LoVo (cell line): ENCODE data around the gene TMEM223.
"Not testable (repeated sequence)": the region's sequence is repeated elsewhere in the genome, so short reads cannot be mapped to it uniquely, and the experiment has no call there.

ENCODE experiments used
- DNase-seq: peaks from one replicate; pipeline ENCODE4 v3.0.0-alpha.2; 2016; ENCODE audit warnings: low spot score

TMEM223 gene

DNA sequence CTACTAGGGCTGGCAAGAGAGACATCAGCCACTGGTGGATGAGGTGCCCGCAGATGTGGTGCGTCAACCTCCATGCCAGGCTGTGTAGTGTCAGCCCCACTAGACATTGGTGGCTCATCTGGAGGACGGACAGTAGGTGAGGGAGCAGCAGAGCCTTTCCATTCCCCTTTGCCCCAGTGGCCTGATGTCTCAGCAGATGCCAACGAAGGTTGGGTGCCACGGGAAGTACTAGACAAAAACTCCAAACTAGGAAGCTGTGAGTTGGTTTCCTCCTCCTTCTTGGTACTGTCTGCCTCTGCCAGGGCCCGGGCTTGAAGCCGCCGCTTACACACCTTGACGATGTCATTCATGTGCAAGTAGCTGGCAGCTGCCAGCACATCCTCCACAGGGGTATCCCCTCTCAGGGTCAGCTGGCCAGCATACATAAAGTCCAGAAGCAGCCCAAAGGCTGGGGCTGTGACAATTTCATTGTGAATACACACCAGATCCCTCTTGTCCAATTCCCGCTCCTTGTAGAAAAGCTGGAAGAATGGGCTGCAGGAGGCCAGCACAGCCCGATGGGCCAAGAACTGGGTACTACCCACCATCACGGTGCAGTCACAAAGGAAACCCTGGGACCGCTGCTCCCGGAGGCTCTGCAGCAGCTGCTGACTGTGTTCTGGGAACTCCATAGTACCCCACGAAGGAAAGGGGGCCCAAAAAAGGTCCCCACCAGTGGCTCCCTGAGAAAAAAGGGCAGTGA, 38.6 kb downstream of the TMEM223 start:
- DNase-seq: no peak

DNA sequence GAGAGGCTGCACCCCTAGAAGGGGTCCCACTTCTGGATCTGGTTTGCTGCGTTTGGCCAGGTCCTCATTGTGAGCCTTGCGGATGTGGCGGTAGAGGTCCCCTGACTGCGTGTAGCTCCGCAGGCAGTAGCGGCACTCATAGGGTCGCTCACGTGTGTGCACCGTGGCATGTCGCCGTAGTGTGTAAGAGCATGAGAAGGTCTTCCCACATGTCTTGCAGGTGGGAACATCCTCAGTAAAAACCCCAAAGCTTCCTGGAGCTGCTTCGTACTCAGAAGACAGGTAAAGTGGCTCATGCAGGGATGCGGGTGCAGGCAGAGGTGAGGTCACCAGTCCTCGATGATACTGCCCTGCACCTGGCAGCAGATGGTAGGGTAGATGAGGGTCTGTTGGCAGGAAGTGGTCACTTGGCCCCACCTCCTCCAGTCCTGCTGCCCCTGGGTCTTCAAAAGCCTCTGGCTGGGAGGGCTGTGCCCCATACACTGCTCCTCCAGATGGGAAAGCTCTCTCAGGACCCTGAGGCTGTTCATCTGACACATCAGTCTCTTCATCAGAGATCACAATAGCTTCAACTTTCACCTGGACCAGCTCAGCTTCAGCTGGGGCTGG, 39.5 kb downstream of the TMEM223 start:
- no peak for DNase-seq

DNA sequence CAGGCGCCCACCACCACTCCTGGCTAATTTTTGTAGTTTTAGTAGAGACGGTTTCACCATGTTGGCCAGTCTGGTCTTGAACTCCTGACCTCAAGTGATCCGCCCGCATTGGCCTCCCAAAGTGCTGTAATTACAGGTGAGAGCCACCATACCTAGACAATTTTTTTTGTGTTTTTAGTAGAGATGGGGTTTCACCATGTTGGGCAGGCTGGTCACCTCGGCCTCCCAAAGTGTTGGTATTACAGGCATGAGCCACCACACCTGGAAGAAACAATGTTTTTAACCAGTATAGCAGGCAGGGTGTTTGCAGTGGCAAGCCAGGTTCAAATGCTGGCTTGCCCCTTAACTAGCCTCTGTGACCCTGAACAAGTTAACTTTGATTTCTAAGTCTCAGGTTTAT, 41.9 kb downstream of the TMEM223 start:
- DNase-seq: not testable (repeated sequence)

DNA sequence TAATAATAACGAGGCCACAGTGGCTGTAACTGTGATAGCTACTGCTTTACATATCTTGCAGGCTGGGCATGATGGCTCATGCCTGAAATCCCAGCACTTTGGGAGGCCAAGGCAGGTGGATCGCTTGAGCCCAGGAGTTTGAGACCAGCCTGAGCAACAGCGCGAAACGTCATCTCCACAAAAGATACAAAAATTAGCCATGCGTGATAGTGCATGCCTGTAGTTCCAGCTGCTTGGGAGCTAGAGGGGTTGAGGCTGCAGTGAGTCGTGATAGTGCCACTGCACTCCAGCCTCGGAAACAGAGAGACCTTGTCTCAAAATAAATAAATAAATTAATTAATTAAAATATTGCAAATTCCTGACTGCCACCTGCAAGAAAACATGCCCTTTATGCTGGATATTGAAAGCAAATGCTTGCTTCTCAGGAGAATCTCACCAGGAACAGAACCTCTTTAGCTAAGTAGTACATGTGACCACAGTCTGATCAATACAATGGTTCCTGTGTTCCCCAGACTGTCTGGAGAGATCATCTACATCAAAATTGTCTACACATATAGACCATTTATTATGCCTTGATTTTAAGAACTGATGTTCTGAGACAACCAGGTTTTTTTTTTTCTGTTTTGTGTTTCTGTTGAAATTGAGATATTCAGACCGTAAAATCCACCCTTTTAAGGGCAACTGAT, 44.2 kb downstream of the TMEM223 start:
- no peak for DNase-seq
